Memory B cell (primary cell): Measurements from ENCODE around the gene FOXRED1.

Experiments used
- ATAC-seq: fragments of 150-1000 bp; cut with Tn5 transposase; 2 replicates; pipeline ENCODE4 v1.10.0; 2021; ENCODE audit warnings: low read depth, mild to moderate bottlenecking, moderate library complexity
- DNase-seq, 2 donors: peaks; one replicate each; pipeline ENCODE4 v3.0.0; 2022; ENCODE audit warnings: low spot score in 2 of 2
- H3K27ac Mint-ChIP-seq: one replicate; pipeline ENCODE4 v1.8.0; 2022; ENCODE audit warnings: mild to moderate bottlenecking, moderate library complexity, mixed read lengths
- H3K27me3 Mint-ChIP-seq: one replicate; pipeline ENCODE4 v1.8.0; 2022; ENCODE audit warnings: mixed read lengths
- H3K36me3 Mint-ChIP-seq: one replicate; pipeline ENCODE4 v1.8.0; 2022; ENCODE audit warnings: mild to moderate bottlenecking, mixed read lengths
- H3K4me1 Mint-ChIP-seq: one replicate; pipeline ENCODE4 v1.8.0; 2022; ENCODE audit warnings: mixed read lengths
- H3K4me3 Mint-ChIP-seq: one replicate; pipeline ENCODE4 v1.8.0; 2022; ENCODE audit warnings: mild to moderate bottlenecking, moderate library complexity, mixed read lengths
- H3K9me3 Mint-ChIP-seq: one replicate; pipeline ENCODE4 v1.8.0; 2022; ENCODE audit warnings: mixed read lengths

The FOXRED1 gene

GRCh38 chr11:126310992-126311310, 42.0 kb downstream of the FOXRED1 start:
- Mint-ChIP-seq H3K36me3 (peaks cover 37% of the 10 kb centered on the region), H3K4me1 (peaks cover 31% of the 10 kb centered on the region)
- no peak for DNase-seq

GRCh38 chr11:126311401-126312291, 42.7 kb downstream of the FOXRED1 start:
- H3K4me3 Mint-ChIP-seq, result no peak overlapping the region
- H3K27me3 Mint-ChIP-seq, result no peaks in the 10 kb centered on the region
- H3K36me3 Mint-ChIP-seq, result peaks cover 41% of the 10 kb centered on the region
- no peaks in the 10 kb centered on the region for H3K9me3 Mint-ChIP-seq
- H3K4me1 Mint-ChIP-seq, result peaks cover 33% of the 10 kb centered on the region
- DNase-seq (no peak), ATAC-seq (no peak)
- H3K27ac Mint-ChIP-seq, result peak overlapping the region; percentile 56

More at GRCh38 chr11:126310992-126311310, 42.0 kb downstream of the FOXRED1 start:
- H3K27ac Mint-ChIP-seq, result peak overlapping the region; percentile 56
- no peak overlapping the region for H3K4me3 Mint-ChIP-seq
- no peak for ATAC-seq
- no peaks in the 10 kb centered on the region for H3K27me3 Mint-ChIP-seq
- no peaks in the 10 kb centered on the region for H3K9me3 Mint-ChIP-seq

- no peak overlapping the region for H3K27ac Mint-ChIP-seq
Measured at GRCh38 chr11:126312961-126313360, 44.0 kb downstream of the FOXRED1 start.

GRCh38 chr11:126313826-126314225, 44.9 kb downstream of the FOXRED1 start:
- ATAC-seq (no peak), DNase-seq (no peak)
- Mint-ChIP-seq H3K27ac (no peak overlapping the region), H3K27me3 (no peaks in the 10 kb centered on the region), H3K4me1 (peaks cover 36% of the 10 kb centered on the region), H3K9me3 (no peaks in the 10 kb centered on the region), H3K36me3 (peaks cover 46% of the 10 kb centered on the region), H3K4me3 (no peak overlapping the region)

More at GRCh38 chr11:126312961-126313360, 44.0 kb downstream of the FOXRED1 start:
- ATAC-seq (no peak), DNase-seq (no peak)
- Mint-ChIP-seq H3K27me3 (no peaks in the 10 kb centered on the region), H3K4me1 (peaks cover 32% of the 10 kb centered on the region), H3K9me3 (no peaks in the 10 kb centered on the region), H3K36me3 (peaks cover 43% of the 10 kb centered on the region), H3K4me3 (no peak overlapping the region)

- Mint-ChIP-seq H3K4me1 (peaks cover 30% of the 10 kb centered on the region), H3K27ac (no peak overlapping the region), H3K4me3 (no peak overlapping the region), H3K27me3 (no peaks in the 10 kb centered on the region), H3K9me3 (no peaks in the 10 kb centered on the region), H3K36me3 (peaks cover 49% of the 10 kb centered on the region)
- ATAC-seq (no peak), DNase-seq (no peak)
Measured at GRCh38 chr11:126317432-126317755, 48.4 kb downstream of the FOXRED1 start.

- DNase-seq, result no peak
- Mint-ChIP-seq H3K4me3 (no peak overlapping the region), H3K4me1 (peaks cover 30% of the 10 kb centered on the region), H3K36me3 (peaks cover 47% of the 10 kb centered on the region), H3K9me3 (no peaks in the 10 kb centered on the region), H3K27me3 (no peaks in the 10 kb centered on the region), H3K27ac (peak overlapping the region; percentile 32)
- ATAC-seq, result no peak
Measured at GRCh38 chr11:126317756-126318573, 49.0 kb downstream of the FOXRED1 start.

GRCh38 chr11:126318574-126319373, 49.8 kb downstream of the FOXRED1 start:
- no peaks in the 10 kb centered on the region for H3K9me3 Mint-ChIP-seq
- H3K4me3 Mint-ChIP-seq, result no peak overlapping the region
- H3K27me3 Mint-ChIP-seq, result no peaks in the 10 kb centered on the region
- ATAC-seq (no peak), DNase-seq (no peak)
- peaks cover 42% of the 10 kb centered on the region for H3K36me3 Mint-ChIP-seq
- H3K27ac Mint-ChIP-seq, result peak overlapping the region; percentile 32
- peaks cover 30% of the 10 kb centered on the region for H3K4me1 Mint-ChIP-seq

- Mint-ChIP-seq H3K27ac (no peak overlapping the region), H3K4me3 (no peak overlapping the region), H3K36me3 (peaks cover 36% of the 10 kb centered on the region), H3K27me3 (no peaks in the 10 kb centered on the region), H3K4me1 (peaks cover 28% of the 10 kb centered on the region), H3K9me3 (no peaks in the 10 kb centered on the region)
- DNase-seq, result no peak
- no peak for ATAC-seq
Measured at GRCh38 chr11:126319374-126319740, 50.4 kb downstream of the FOXRED1 start.

GRCh38 chr11:126322996-126323395, 54.0 kb downstream of the FOXRED1 start:
- H3K27ac Mint-ChIP-seq, result no peak overlapping the region
- DNase-seq, result no peak
- no peaks in the 10 kb centered on the region for H3K27me3 Mint-ChIP-seq

GRCh38 chr11:126327281-126328000, 58.5 kb downstream of the FOXRED1 start:
- H3K36me3 Mint-ChIP-seq, result peaks cover 17% of the 10 kb centered on the region
- DNase-seq, result no peak
- peaks cover 4% of the 10 kb centered on the region for H3K4me1 Mint-ChIP-seq
- no peak overlapping the region for H3K4me3 Mint-ChIP-seq
- peak overlapping the region; percentile 19 for H3K27ac Mint-ChIP-seq
- no peaks in the 10 kb centered on the region for H3K9me3 Mint-ChIP-seq
- ATAC-seq, result no peak
- H3K27me3 Mint-ChIP-seq, result no peaks in the 10 kb centered on the region

More at GRCh38 chr11:126322996-126323395, 54.0 kb downstream of the FOXRED1 start:
- Mint-ChIP-seq H3K4me1 (peaks cover 24% of the 10 kb centered on the region), H3K36me3 (peaks cover 25% of the 10 kb centered on the region), H3K4me3 (no peak overlapping the region), H3K9me3 (no peaks in the 10 kb centered on the region)
- ATAC-seq, result no peak
